H9 (cell line): Measurements from ENCODE around the gene CMTM4. TPM values are rescaled to one million over a fixed set of nuclear protein-coding genes. Genes with fewer than 3 reads are reported as not detected.

ENCODE experiments used
- DNase-seq: peaks from one replicate; pipeline ENCODE4 v3.0.0-alpha.2; 2017
- H2AFZ ChIP-seq: one replicate; pipeline ENCODE4 v1.6.1; 2013; ENCODE audit warnings: mild to moderate bottlenecking, low read length, control low read depth, moderate library complexity
- H2AK5ac ChIP-seq: 2 replicates; pipeline ENCODE4 v1.6.1; 2013; ENCODE audit warnings: low read length, control low read depth, mixed read lengths; ENCODE audit not compliant: insufficient read length
- H2BK120ac ChIP-seq: one replicate; pipeline ENCODE4 v1.6.1; 2013; ENCODE audit warnings: low read depth, mild to moderate bottlenecking, low read length, control low read depth, inconsistent platforms; ENCODE audit not compliant: poor library complexity, severe bottlenecking
- H2BK12ac ChIP-seq: 2 replicates; pipeline ENCODE4 v1.6.1; 2013; ENCODE audit warnings: low read length, control low read depth, mixed read lengths, low read depth; ENCODE audit not compliant: insufficient read length
- H2BK15ac ChIP-seq: 2 replicates; pipeline ENCODE4 v1.6.1; 2013; ENCODE audit warnings: low read depth, low read length, control low read depth
- H2BK20ac ChIP-seq: one replicate; pipeline ENCODE4 v1.6.1; 2013; ENCODE audit warnings: low read depth, mild to moderate bottlenecking, low read length, control low read depth, inconsistent platforms; ENCODE audit not compliant: poor library complexity, severe bottlenecking
- H2BK5ac ChIP-seq: 2 replicates; pipeline ENCODE4 v1.6.1; 2013; ENCODE audit warnings: low read length, control low read depth, mixed read lengths; ENCODE audit not compliant: insufficient read length
- H3K14ac ChIP-seq: 2 replicates; pipeline ENCODE4 v1.6.1; 2013; ENCODE audit warnings: low read length, control low read depth; ENCODE audit not compliant: insufficient read depth
- H3K18ac ChIP-seq: 2 replicates; pipeline ENCODE4 v1.6.1; 2013; ENCODE audit warnings: low read depth, mild to moderate bottlenecking, mixed read lengths, low read length, control low read depth; ENCODE audit not compliant: insufficient read length
- H3K23ac ChIP-seq: 2 replicates; pipeline ENCODE4 v1.6.1; 2013; ENCODE audit warnings: low read length, control low read depth, mixed read lengths, low read depth; ENCODE audit not compliant: insufficient read length
- H3K23me2 ChIP-seq: 2 replicates; pipeline ENCODE4 v1.6.1; 2013; ENCODE audit warnings: low read depth, mild to moderate bottlenecking, mixed read lengths, low read length, control low read depth; ENCODE audit not compliant: insufficient read length, poor library complexity, severe bottlenecking
- H3K27ac ChIP-seq: 2 replicates; pipeline ENCODE4 v1.5.1; 2013; ENCODE audit warnings: low read length, control low read depth, mixed read lengths, low read depth; ENCODE audit not compliant: insufficient read length
- H3K27me3 ChIP-seq: 2 replicates; pipeline ENCODE4 v1.6.1; 2013; ENCODE audit warnings: low read length, control low read depth, inconsistent platforms; ENCODE audit not compliant: insufficient read depth
- H3K4ac ChIP-seq: 2 replicates; pipeline ENCODE4 v1.6.1; 2013; ENCODE audit warnings: low read depth, mild to moderate bottlenecking, control low read depth, inconsistent platforms, low read length, moderate library complexity
- H3K4me1 ChIP-seq: 2 replicates; pipeline ENCODE4 v1.6.1; 2013; ENCODE audit warnings: low read length, control low read depth, inconsistent platforms; ENCODE audit not compliant: insufficient read depth
- H3K4me2 ChIP-seq: 2 replicates; pipeline ENCODE4 v1.6.1; 2013; ENCODE audit warnings: low read length, control low read depth, mixed read lengths; ENCODE audit not compliant: insufficient read length, insufficient read depth
- H3K56ac ChIP-seq: 2 replicates; pipeline ENCODE4 v1.6.1; 2013; ENCODE audit warnings: low read depth, mild to moderate bottlenecking, mixed read lengths, low read length, control low read depth; ENCODE audit not compliant: insufficient read length
- H3K79me1 ChIP-seq: 2 replicates; pipeline ENCODE4 v1.6.1; 2013; ENCODE audit warnings: low read depth, mild to moderate bottlenecking, moderate library complexity, low read length, control low read depth, inconsistent platforms; ENCODE audit not compliant: insufficient read depth, poor library complexity, severe bottlenecking
- H3K79me2 ChIP-seq: 2 replicates; pipeline ENCODE4 v1.6.1; 2013; ENCODE audit warnings: low read length, control low read depth, inconsistent platforms; ENCODE audit not compliant: insufficient read depth
- H3K9ac ChIP-seq: 2 replicates; pipeline ENCODE4 v1.6.1; 2013; ENCODE audit warnings: low read length, control low read depth, mixed read lengths; ENCODE audit not compliant: insufficient read length; ENCODE audit errors: extremely low read depth
- H3K9me3 ChIP-seq: one replicate; pipeline ENCODE4 v1.6.1; 2013; ENCODE audit warnings: low read depth, low read length, inconsistent platforms; ENCODE audit not compliant: control insufficient read depth
- H3T11ph ChIP-seq: one replicate; pipeline ENCODE4 v1.6.1; 2013; ENCODE audit warnings: mild to moderate bottlenecking, low read length, control low read depth, inconsistent platforms
- H4K20me1 ChIP-seq: one replicate; pipeline ENCODE4 v1.6.1; 2013; ENCODE audit not compliant: control insufficient read depth, insufficient read length, insufficient read depth
- H4K5ac ChIP-seq: 2 replicates; pipeline ENCODE4 v1.6.1; 2013; ENCODE audit warnings: low read depth, mild to moderate bottlenecking, mixed read lengths, low read length, control low read depth; ENCODE audit not compliant: insufficient read length
- H4K8ac ChIP-seq: replicated peaks from 2 replicates; pipeline ENCODE4 v1.6.1; 2013; ENCODE audit warnings: low read length, control low read depth, mixed read lengths, low read depth; ENCODE audit not compliant: insufficient read length
- H4K91ac ChIP-seq: 2 replicates; pipeline ENCODE4 v1.6.1; 2013; ENCODE audit warnings: low read depth, mild to moderate bottlenecking, moderate library complexity, mixed read lengths, low read length, control low read depth; ENCODE audit not compliant: insufficient read length
- H3K27ac Mint-ChIP-seq, 3 experiments: 2 replicates in 2 of 3; 3 replicates in 1 of 3; pipeline ENCODE4 v1.8.0; 2020 to 2021; ENCODE audit warnings: mixed read lengths in 3 of 3, mild to moderate bottlenecking in 1 of 3, moderate library complexity in 1 of 3
- H3K27me3 Mint-ChIP-seq: 2 replicates; pipeline ENCODE4 v1.8.0; 2021; ENCODE audit warnings: low read depth, mild to moderate bottlenecking, moderate library complexity, mixed read lengths
- H3K36me3 Mint-ChIP-seq, 3 experiments: 2 replicates in 2 of 3; 3 replicates in 1 of 3; pipeline ENCODE4 v1.8.0; 2020 to 2021; ENCODE audit warnings: low read depth in 3 of 3, mixed read lengths in 3 of 3; ENCODE audit not compliant: insufficient read depth in 1 of 3
- H3K4me1 Mint-ChIP-seq, 2 experiments: 2 replicates each; pipeline ENCODE4 v1.8.0; 2020; ENCODE audit warnings: mixed read lengths in 2 of 2
- H3K4me3 Mint-ChIP-seq, 2 experiments: 2 replicates in 1 of 2; 3 replicates in 1 of 2; pipeline ENCODE4 v1.8.0; 2020 to 2021; ENCODE audit warnings: mild to moderate bottlenecking in 2 of 2, mixed read lengths in 2 of 2, moderate library complexity in 1 of 2
- H3K9me3 Mint-ChIP-seq, 2 experiments: 2 replicates in 1 of 2; 3 replicates in 1 of 2; pipeline ENCODE4 v1.8.0; 2020; ENCODE audit warnings: mild to moderate bottlenecking in 2 of 2, mixed read lengths in 2 of 2, moderate library complexity in 1 of 2
- WGBS: extraction: QIAGEN DNeasy Blood & Tissue Kit; methylation state at CpG from one replicate; pipeline ENCODE4 v1.1.7; 2013; ENCODE audit warnings: missing lambda C conversion rate, low lambda C conversion rate, mixed read lengths; ENCODE audit not compliant: insufficient read length; ENCODE audit errors: extremely low coverage; 5-methylcytosine and 5-hydroxymethylcytosine counted together
- total RNA-seq: library from RNA; stranded (reverse); gene quantifications from 2 replicates; pipeline ENCODE4 v1.2.1, GENCODE V29; 2021
- TF ChIP-seq, protein P1 (sequence below): fragments of 200-600 bp; sonication (generic); conservative IDR thresholded peaks from 3 replicates; pipeline ENCODE4 v1.8.0; 2021; ENCODE audit warnings: antibody characterized with exemption, mild to moderate bottlenecking

Gene CMTM4
- total RNA-seq, 1 experiment from 2014 or later, result 40.5 TPM

DNA sequence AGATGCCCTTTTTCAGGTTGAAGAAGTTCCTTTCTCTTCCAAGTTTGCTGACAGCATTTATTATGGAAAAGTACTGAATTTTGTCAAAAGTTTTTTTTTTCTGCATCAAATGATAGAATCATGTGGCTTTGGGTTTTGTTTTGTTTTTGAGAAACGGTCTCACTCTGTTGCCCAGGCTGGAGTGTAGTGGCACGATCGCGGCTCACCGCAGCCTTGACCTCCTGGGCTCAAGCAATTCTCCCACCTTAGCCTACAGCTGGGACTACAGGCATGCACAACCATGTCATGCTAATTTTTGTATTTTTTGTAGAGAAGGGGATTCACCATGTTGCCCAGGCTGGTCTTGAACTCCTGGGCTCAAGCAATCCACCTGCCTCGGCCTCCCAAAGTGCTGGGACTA lies 7.3 kb downstream of the CMTM4 start:
- Histone ChIP-seq H2AFZ (no peak overlapping the region), H2BK15ac (no peak overlapping the region), H3K18ac (no peak overlapping the region), H3K4ac (no peak overlapping the region), H3K79me2 (peaks cover 1% of the 10 kb centered on the region; the same call in 1 of the 2 replicates), H3K9me3 (no peaks in the 10 kb centered on the region), H3T11ph (no peak overlapping the region), H3K27ac (no peak overlapping the region), H3K79me1 (peaks cover 2% of the 10 kb centered on the region), H2BK5ac (no peak overlapping the region), H4K8ac (no peak overlapping the region), H3K9ac (no peak overlapping the region), H2BK20ac (no peak overlapping the region), H2AK5ac (no peak overlapping the region), H4K5ac (no peak overlapping the region), H3K14ac (no peak overlapping the region), H2BK12ac (no peak overlapping the region), H2BK120ac (no peak overlapping the region), H4K20me1 (no peaks in the 10 kb centered on the region), H3K23me2 (no peaks in the 10 kb centered on the region), H3K27me3 (no peaks in the 10 kb centered on the region), H3K23ac (no peak overlapping the region), H3K56ac (no peak overlapping the region), H3K4me2 (no peak overlapping the region), H3K4me1 (no peaks in the 10 kb centered on the region; the same call in 1 of the 2 replicates), H4K91ac (no peak overlapping the region)
- Mint-ChIP-seq H3K27ac (no peak overlapping the region), H3K27me3 (no peaks in the 10 kb centered on the region; the same call in 1 of the 2 replicates), H3K4me1 (peaks cover 36 to 49% of the 10 kb centered on the region in 2 experiments), H3K4me3 (no peak overlapping the region), H3K36me3 (peaks cover 0 to 6% (median 5%) of the 10 kb centered on the region in 3 experiments; a peak in 2 of 7 replicates), H3K9me3 (no peaks in the 10 kb centered on the region)
- WGBS, result no CpG with 5 or more reads among the region's 6 CpGs
- TF ChIP-seq, protein P1, sequence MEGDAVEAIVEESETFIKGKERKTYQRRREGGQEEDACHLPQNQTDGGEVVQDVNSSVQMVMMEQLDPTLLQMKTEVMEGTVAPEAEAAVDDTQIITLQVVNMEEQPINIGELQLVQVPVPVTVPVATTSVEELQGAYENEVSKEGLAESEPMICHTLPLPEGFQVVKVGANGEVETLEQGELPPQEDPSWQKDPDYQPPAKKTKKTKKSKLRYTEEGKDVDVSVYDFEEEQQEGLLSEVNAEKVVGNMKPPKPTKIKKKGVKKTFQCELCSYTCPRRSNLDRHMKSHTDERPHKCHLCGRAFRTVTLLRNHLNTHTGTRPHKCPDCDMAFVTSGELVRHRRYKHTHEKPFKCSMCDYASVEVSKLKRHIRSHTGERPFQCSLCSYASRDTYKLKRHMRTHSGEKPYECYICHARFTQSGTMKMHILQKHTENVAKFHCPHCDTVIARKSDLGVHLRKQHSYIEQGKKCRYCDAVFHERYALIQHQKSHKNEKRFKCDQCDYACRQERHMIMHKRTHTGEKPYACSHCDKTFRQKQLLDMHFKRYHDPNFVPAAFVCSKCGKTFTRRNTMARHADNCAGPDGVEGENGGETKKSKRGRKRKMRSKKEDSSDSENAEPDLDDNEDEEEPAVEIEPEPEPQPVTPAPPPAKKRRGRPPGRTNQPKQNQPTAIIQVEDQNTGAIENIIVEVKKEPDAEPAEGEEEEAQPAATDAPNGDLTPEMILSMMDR, result no peak
- DNase-seq, result no peak
